GM12878 (cell line): ENCODE data around the gene COL13A1. TPM values are rescaled to one million over a fixed set of nuclear protein-coding genes. Genes with fewer than 3 reads are reported as not detected.

Source experiments
- ATAC-seq: fragments of 200-7000 bp; cut with Tn5 transposase; 3 replicates; pipeline ENCODE4 v1.9.1; 2020; ENCODE audit warnings: mild to moderate bottlenecking, moderate library complexity
- BruUV-seq: library from RNA; stranded (reverse); fragments of 400-500 nt; replicated peaks from 2 replicates; lab custom pipeline; 2021; lab: Mats Ljungman, UMichigan
- CTCF ChIA-PET: fragments of 300-600 bp; sonication (Branson Sonifier 250); formaldehyde crosslinking; extraction: SDS; loops from one replicate; lab custom pipeline; 2021; ENCODE audit warnings: inconsistent platforms; lab: Yijun Ruan, JAX
- POLR2A ChIA-PET: fragments of 350-600 bp; formaldehyde crosslinking; extraction: SDS; loops from one replicate; lab custom pipeline; 2021; ENCODE audit warnings: inconsistent platforms; lab: Charles Lee
- RAD21 ChIA-PET: fragments of 300-600 bp; sonication (Branson Sonifier 250); formaldehyde crosslinking; loops from one replicate; lab custom pipeline; 2023; ENCODE audit warnings: antibody characterized with exemption; ENCODE audit not compliant: unreplicated experiment; lab: Charles Lee
- SMC1A ChIA-PET: fragments of 300-600 bp; sonication (Branson Sonifier 250); formaldehyde crosslinking; loops from one replicate; lab custom pipeline; 2023; ENCODE audit not compliant: unreplicated experiment, uncharacterized antibody; lab: Charles Lee
- DNase-seq: peaks from one replicate; pipeline ENCODE4 v3.0.0-alpha.2; 2011; ENCODE audit warnings: low read depth, low spot score
- FAIRE-seq: peaks from 3 replicates; lab custom pipeline; 2011; peaks lifted over from hg19 to GRCh38; lab: Jason Lieb, UNC
- H2AFZ ChIP-seq: 2 replicates; pipeline ENCODE4 v1.6.0; 2011; ENCODE audit warnings: low read depth, low read length, control low read depth; ENCODE audit not compliant: control insufficient read depth
- H3K27ac ChIP-seq: 2 replicates; pipeline ENCODE4 v1.5.1; 2011; ENCODE audit warnings: control low read depth; ENCODE audit not compliant: control insufficient read depth, insufficient read depth
- H3K27me3 ChIP-seq, 2 experiments: replicated peaks in 1 of 2; 2 replicates each; pipeline versions ENCODE4 v1.6.0 to v1.6.1; 2011; ENCODE audit warnings: low read length in 1 of 2; ENCODE audit not compliant: control insufficient read depth in 2 of 2, insufficient read depth in 2 of 2
- H3K36me3 ChIP-seq, 2 experiments: 2 replicates each; pipeline ENCODE4 v1.5.1; 2011; ENCODE audit warnings: low read length in 1 of 2; ENCODE audit not compliant: control insufficient read depth in 2 of 2, insufficient read depth in 2 of 2
- H3K4me1 ChIP-seq: 2 replicates; pipeline ENCODE4 v1.6.1; 2011; ENCODE audit warnings: mild to moderate bottlenecking, low read length, moderate library complexity, mixed read lengths; ENCODE audit not compliant: control insufficient read depth, insufficient read depth
- H3K4me2 ChIP-seq: 2 replicates; pipeline ENCODE4 v1.6.0; 2011; ENCODE audit warnings: control low read depth; ENCODE audit not compliant: control insufficient read depth, insufficient read depth
- H3K4me3 ChIP-seq: fragments of 200-600 bp; sonication (generic); 2 replicates; pipeline ENCODE4 v1.5.1; 2016
- H3K79me2 ChIP-seq: 2 replicates; pipeline ENCODE4 v1.6.0; 2011; ENCODE audit warnings: low read length; ENCODE audit not compliant: control insufficient read depth, insufficient read depth
- H3K9ac ChIP-seq: 2 replicates; pipeline ENCODE4 v1.8.0; 2011; ENCODE audit warnings: low read length, control low read depth, mixed read lengths; ENCODE audit not compliant: control insufficient read depth, insufficient read depth
- H3K9me3 ChIP-seq: replicated peaks from 3 replicates; pipeline ENCODE4 v1.5.1; 2011; ENCODE audit warnings: mild to moderate bottlenecking, low read length; ENCODE audit not compliant: control insufficient read depth, insufficient read depth
- H4K20me1 ChIP-seq: 2 replicates; pipeline ENCODE4 v1.6.0; 2011; ENCODE audit not compliant: control insufficient read depth, insufficient read depth
- CBX5 ChIP-seq: sonication (generic); IDR thresholded peaks from 2 replicates; pipeline ENCODE4 v1.6.1; 2016; ENCODE audit warnings: low read depth, moderate library complexity, mild to moderate bottlenecking, inconsistent platforms
- DPF2 ChIP-seq: fragments of 450-650 bp; IDR thresholded peaks from 2 replicates; pipeline ENCODE4 v1.6.1; 2017; ENCODE audit warnings: mild to moderate bottlenecking
- EGR1 ChIP-seq, 2 experiments: IDR thresholded peaks; 1 replicate in 1 of 2; 2 replicates in 1 of 2; pipeline ENCODE4 v1.6.1; 2011 to 2012; ENCODE audit warnings: low read depth in 2 of 2, low read length in 2 of 2, borderline replicate concordance in 1 of 2, mild to moderate bottlenecking in 1 of 2, moderate library complexity in 1 of 2
- HCFC1 ChIP-seq: fragments of 150-350 bp; IDR thresholded peaks from 2 replicates; pipeline ENCODE4 v1.6.1; 2014; ENCODE audit warnings: low read length
- NFYB ChIP-seq: IDR thresholded peaks from 2 replicates; pipeline ENCODE4 v1.6.1; 2011; ENCODE audit warnings: low read depth, mild to moderate bottlenecking, low read length, improper control_type of control experiment, moderate library complexity; ENCODE audit not compliant: insufficient read depth
- RAD51 ChIP-seq: fragments of 450-650 bp; IDR thresholded peaks from 2 replicates; pipeline ENCODE4 v1.6.1; 2016; ENCODE audit warnings: moderate library complexity, mild to moderate bottlenecking, inconsistent platforms
- SIX5 ChIP-seq: IDR thresholded peaks from 2 replicates; pipeline ENCODE4 v1.6.1; 2011; ENCODE audit warnings: mild to moderate bottlenecking, low read depth, low read length, moderate library complexity; ENCODE audit not compliant: severe bottlenecking
- SPI1 ChIP-seq: IDR thresholded peaks from 2 replicates; pipeline ENCODE4 v1.6.1; 2011; ENCODE audit warnings: low read depth, mild to moderate bottlenecking, low read length, moderate library complexity, borderline replicate concordance; ENCODE audit not compliant: insufficient read depth
- WGBS: methylation state at CpG from one replicate; pipeline ENCODE4 v1.1.6; 2016; ENCODE audit warnings: low lambda C conversion rate; ENCODE audit not compliant: insufficient replicate concordance, insufficient coverage; ENCODE audit errors: missing lambda C conversion rate; 5-methylcytosine and 5-hydroxymethylcytosine counted together
- in situ Hi-C: fragments of 300-500 bp; cut with MboI; formaldehyde crosslinking; loops from 9 replicates; pipeline ENCODE4 v1.14.3; 2018; ENCODE audit warnings: mixed read lengths
- intact Hi-C: fragments of 100-400 bp; cut with micrococcal nuclease; formaldehyde crosslinking; loops from one replicate; pipeline ENCODE4 v1.14.2; 2022; ENCODE audit not compliant: unreplicated experiment
- polyA plus RNA-seq, 11 experiments: library from polyadenylated mRNA; depleted of rRNA in 4 of 11; unstranded in 6 of 11; stranded (reverse) in 5 of 11; fragments of >200 nt; fragmentation: Nextera tagmentation in 4 of 11; fragmentation: Illumina TruSeq in 1 of 11; extraction: Ambion mirVana in 4 of 11; extraction: Trizol in 1 of 11; gene quantifications; 1 replicate in 1 of 11; 2 replicates in 10 of 11; pipeline versions ENCODE4 v1.2.1 to v1.2.3, GENCODE V29; 2011 to 2016; ENCODE audit warnings: inconsistent platforms in 2 of 11, missing spikeins in 2 of 11, low read depth in 1 of 11
- total RNA-seq, 4 experiments: library from RNA; depleted of rRNA in 3 of 4; stranded (reverse); fragments of >200 nt in 3 of 4; fragmentation: Illumina TruSeq in 1 of 4; extraction: Trizol in 1 of 4; gene quantifications; 2 replicates each; pipeline versions ENCODE4 v1.2.1 to v1.2.3, GENCODE V29; 2013 to 2021
- TF ChIP-seq, protein P1 (sequence below): IDR thresholded peaks from 2 replicates; pipeline ENCODE4 v1.6.1; 2011; ENCODE audit warnings: borderline replicate concordance, low read depth, mild to moderate bottlenecking, moderate library complexity, mixed read lengths, low read length; ENCODE audit not compliant: insufficient read depth; ENCODE audit errors: extremely low read length
- TF ChIP-seq, protein P2 (sequence below): IDR thresholded peaks from 2 replicates; pipeline ENCODE4 v1.6.1; 2011; ENCODE audit warnings: low read depth, low read length, improper control_type of control experiment, borderline replicate concordance
- TF ChIP-seq, protein P3 (sequence below): IDR thresholded peaks from 2 replicates; pipeline ENCODE4 v1.6.1; 2011; ENCODE audit warnings: low read depth, mild to moderate bottlenecking, low read length, moderate library complexity, borderline replicate concordance; ENCODE audit errors: extremely low read depth

The COL13A1 gene
- total and polyA plus RNA-seq, 10 of the 15 experiments (the other 5 are each of a cell fraction or from before 2014, with no cell fraction given), result 0.03 to 0.15 (median 0.05) TPM; not detected in 7

DNA sequence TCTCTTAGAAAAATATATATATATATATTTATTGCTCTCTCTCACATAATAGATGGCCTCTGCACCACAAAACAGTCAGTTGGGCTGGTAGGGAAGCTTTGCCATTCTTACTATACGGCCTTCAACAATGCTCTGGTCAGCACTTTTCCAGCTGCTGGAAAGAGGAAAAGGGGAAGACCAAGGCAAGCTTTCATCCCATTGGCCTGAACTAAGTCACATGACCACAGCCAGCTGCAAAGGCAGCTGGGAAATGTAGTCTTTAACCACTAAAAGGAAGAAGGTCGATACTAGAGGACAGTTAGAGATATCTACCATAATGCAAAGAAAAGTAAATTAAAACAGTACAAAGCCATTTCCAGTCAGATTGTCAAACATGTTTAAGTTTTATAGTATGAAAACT is 192.6 kb downstream of the COL13A1 start:
- CTCF ChIA-PET, result interaction anchor here (2.1 kb wide), 1 partner anchor 35 kb away, joined by 6 read pairs; no protein-coding TSS in a partner anchor
- no peak overlapping the region for H3K4me3 ChIP-seq
- H3K4me1 ChIP-seq, result no peaks in the 10 kb centered on the region
- SMC1A ChIA-PET, result interaction anchor here (1.0 kb wide), 1 partner anchor 11 kb away, joined by 3 read pairs; no protein-coding TSS in a partner anchor
- POLR2A ChIA-PET, result no interaction called here
- no peak overlapping the region for H3K4me2 ChIP-seq
- H3K27ac ChIP-seq, result no peak overlapping the region
- ATAC-seq, result peak; percentile 74
- RAD21 ChIA-PET, result no interaction called here
- no peak for DNase-seq
- no peaks in the 10 kb centered on the region for H3K36me3 ChIP-seq
- intact Hi-C loops (no loop called here), in situ Hi-C loops (no loop called here)
- 71% methylated on average over 2 of the region's 2 CpGs for WGBS
- FAIRE-seq, result no peak
- no peaks in the 10 kb centered on the region for H3K79me2 ChIP-seq
- TF ChIP-seq NFYB, result peak; percentile 50; the same call in 1 of the 2 replicates
- TF ChIP-seq EGR1 (IDR thresholded peaks at IDR 0.05; ENCODE audit: borderline replicate concordance in 1 of 2, low read depth in 2 of 2, low read length in 2 of 2), result 0 out of 3 replicates have a peak, but pooled peaks of 1 of the 2 experiments have one; percentile 8
- TF ChIP-seq CBX5, result no peak
- TF ChIP-seq, protein P1, sequence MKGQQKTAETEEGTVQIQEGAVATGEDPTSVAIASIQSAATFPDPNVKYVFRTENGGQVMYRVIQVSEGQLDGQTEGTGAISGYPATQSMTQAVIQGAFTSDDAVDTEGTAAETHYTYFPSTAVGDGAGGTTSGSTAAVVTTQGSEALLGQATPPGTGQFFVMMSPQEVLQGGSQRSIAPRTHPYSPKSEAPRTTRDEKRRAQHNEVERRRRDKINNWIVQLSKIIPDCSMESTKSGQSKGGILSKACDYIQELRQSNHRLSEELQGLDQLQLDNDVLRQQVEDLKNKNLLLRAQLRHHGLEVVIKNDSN, result peak; percentile 50
- TF ChIP-seq RAD51, result peak; percentile 76
- TF ChIP-seq DPF2, result no peak
- TF ChIP-seq, protein P2, sequence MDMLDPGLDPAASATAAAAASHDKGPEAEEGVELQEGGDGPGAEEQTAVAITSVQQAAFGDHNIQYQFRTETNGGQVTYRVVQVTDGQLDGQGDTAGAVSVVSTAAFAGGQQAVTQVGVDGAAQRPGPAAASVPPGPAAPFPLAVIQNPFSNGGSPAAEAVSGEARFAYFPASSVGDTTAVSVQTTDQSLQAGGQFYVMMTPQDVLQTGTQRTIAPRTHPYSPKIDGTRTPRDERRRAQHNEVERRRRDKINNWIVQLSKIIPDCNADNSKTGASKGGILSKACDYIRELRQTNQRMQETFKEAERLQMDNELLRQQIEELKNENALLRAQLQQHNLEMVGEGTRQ, result peak; percentile 26; the same call in 1 of the 2 replicates
- peak; percentile 24; the same call in 1 of the 2 replicates for TF ChIP-seq SPI1
- TF ChIP-seq, protein P3, sequence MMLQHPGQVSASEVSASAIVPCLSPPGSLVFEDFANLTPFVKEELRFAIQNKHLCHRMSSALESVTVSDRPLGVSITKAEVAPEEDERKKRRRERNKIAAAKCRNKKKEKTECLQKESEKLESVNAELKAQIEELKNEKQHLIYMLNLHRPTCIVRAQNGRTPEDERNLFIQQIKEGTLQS, result peak; percentile 63; the same call in 1 of the 2 replicates
- peak; percentile 69 for TF ChIP-seq HCFC1
- TF ChIP-seq SIX5, result peak; percentile 71
- H2AFZ ChIP-seq, result no peak overlapping the region
- peaks cover 1% of the 10 kb centered on the region; the same call in 1 of the 3 replicates for H3K9me3 ChIP-seq
- no peaks in the 10 kb centered on the region for H3K27me3 ChIP-seq
- no peaks in the 10 kb centered on the region for H4K20me1 ChIP-seq
- H3K9ac ChIP-seq, result no peak overlapping the region
- no TSS peak for BruUV-seq
